Urinary bladder (tissue), 4 donors: ENCODE results near the gene EML4. TPM values are rescaled to one million over a fixed set of nuclear protein-coding genes. Genes with fewer than 3 reads are reported as not detected.
"Not testable (repeated sequence)": the region's sequence is repeated elsewhere in the genome, so short reads cannot be mapped to it uniquely, and the experiment has no call there.

Experiments used
- DNase-seq: peaks from one replicate; pipeline ENCODE4 v3.0.0-alpha.2; 2015; ENCODE audit errors: extremely low spot score
- H3K27ac ChIP-seq: one replicate; pipeline ENCODE4 v1.5.1; 2013; ENCODE audit warnings: low read depth, mild to moderate bottlenecking, moderate library complexity
- H3K36me3 ChIP-seq: one replicate; pipeline ENCODE4 v1.6.1; 2013; ENCODE audit warnings: mild to moderate bottlenecking, moderate library complexity; ENCODE audit not compliant: insufficient read depth
- H3K4me1 ChIP-seq: one replicate; pipeline ENCODE4 v1.6.1; 2013; ENCODE audit warnings: mild to moderate bottlenecking, moderate library complexity; ENCODE audit not compliant: insufficient read depth
- H3K4me3 ChIP-seq: one replicate; pipeline ENCODE4 v1.5.1; 2013; ENCODE audit warnings: low read depth, low read length
- WGBS: extraction: QIAGEN DNeasy Blood & Tissue Kit; methylation state at CpG from one replicate; pipeline ENCODE4 v1.1.7; 2013; 5-methylcytosine and 5-hydroxymethylcytosine counted together
- polyA plus RNA-seq: library from polyadenylated mRNA; stranded (reverse); fragments of 200-250 nt; gene quantifications from one replicate; pipeline ENCODE4 v1.2.3, GENCODE V29; 2013
- total RNA-seq: library from RNA; depleted of rRNA; stranded (reverse); fragments of >200 nt; gene quantifications from one replicate; pipeline ENCODE4 v1.2.3, GENCODE V29; 2014
- donor health status: healthy with polysubstance abuse.
- donor health status: healthy.

The EML4 gene
- total and polyA plus RNA-seq, 2 donors: 11.4 to 93.6 TPM

DNA sequence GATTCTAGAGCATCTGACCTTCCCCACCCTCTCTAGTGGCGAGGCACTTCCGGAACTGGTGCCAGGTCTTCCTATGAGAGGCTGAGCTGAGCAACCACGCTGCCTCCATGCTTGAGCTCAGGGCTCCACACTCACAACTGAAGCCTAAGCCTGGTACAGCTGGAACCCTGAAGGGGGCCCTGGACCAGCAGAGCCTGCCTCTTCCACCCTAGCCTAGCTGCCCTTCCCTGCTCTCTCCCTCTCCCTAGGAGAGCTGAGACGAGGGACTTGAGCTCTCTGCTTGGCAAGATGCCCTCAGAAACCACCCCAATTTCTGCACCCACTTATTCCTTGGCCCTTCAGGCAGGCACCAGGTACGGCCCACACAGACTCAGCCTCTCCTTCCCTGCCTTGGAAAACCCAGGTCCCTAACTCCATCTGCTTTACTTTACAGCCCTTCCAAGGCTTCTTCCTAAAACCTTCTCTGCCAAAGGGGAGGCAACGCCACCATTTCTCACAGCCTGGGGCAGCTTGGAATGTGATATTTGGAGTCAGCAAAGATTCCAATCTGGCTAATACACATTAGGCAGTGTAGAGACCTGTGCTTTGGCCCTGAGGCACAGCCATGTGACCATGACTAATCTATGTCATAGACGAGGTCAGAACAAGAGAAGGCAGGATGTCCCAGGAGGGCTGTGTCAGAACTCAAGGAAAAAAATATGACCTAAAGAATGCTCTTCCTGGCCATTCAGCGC is 173.1 kb downstream of the EML4 start:
- Histone ChIP-seq H3K36me3 (no peaks in the 10 kb centered on the region), H3K27ac (peak overlapping the region; percentile 65), H3K4me3 (no peak overlapping the region), H3K4me1 (no peaks in the 10 kb centered on the region)
- no peak for DNase-seq
- 71% methylated on average over 8 of the region's 8 CpGs for WGBS

- no peak for DNase-seq
- no peak overlapping the region for H3K4me3 ChIP-seq
- H3K36me3 ChIP-seq: no peaks in the 10 kb centered on the region
- 79% methylated on average over 11 of the region's 11 CpGs for WGBS
- H3K4me1 ChIP-seq: no peaks in the 10 kb centered on the region
- no peak overlapping the region for H3K27ac ChIP-seq
Measured at GRCh38 chr2:42342795-42343241, 173.7 kb downstream of the EML4 start.

GRCh38 chr2:42345986-42346385 is 176.8 kb downstream of the EML4 start:
- no peak for DNase-seq
- 93% methylated on average over 4 of the region's 4 CpGs for WGBS
- H3K4me3 ChIP-seq: no peak overlapping the region
- H3K36me3 ChIP-seq: no peaks in the 10 kb centered on the region
- H3K4me1 ChIP-seq: no peaks in the 10 kb centered on the region
- H3K27ac ChIP-seq: no peak overlapping the region

DNA sequence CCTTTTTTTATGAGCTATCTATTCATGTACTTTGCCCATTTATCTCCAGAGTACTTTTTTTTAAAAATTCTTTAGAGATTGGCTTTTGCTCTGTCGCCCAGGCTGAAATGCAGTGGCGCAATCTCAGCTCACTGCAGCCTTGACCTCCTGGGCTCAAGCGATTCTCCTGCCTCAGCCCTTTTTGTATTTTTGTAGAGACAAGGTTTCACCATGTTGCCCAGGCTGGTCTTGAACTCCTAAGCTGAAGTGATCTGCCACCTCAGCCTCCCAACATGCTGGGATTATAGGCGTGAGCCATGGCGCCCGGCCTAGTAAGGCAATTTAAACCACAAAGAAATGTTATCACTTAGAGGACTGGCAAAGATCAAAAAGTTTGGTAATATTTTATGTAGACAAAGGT is 177.7 kb downstream of the EML4 start:
- H3K4me3 ChIP-seq, DNase-seq, H3K4me1 ChIP-seq, H3K27ac ChIP-seq, H3K36me3 ChIP-seq: not testable (repeated sequence)
- 96% methylated on average over 6 of the region's 6 CpGs for WGBS

DNA sequence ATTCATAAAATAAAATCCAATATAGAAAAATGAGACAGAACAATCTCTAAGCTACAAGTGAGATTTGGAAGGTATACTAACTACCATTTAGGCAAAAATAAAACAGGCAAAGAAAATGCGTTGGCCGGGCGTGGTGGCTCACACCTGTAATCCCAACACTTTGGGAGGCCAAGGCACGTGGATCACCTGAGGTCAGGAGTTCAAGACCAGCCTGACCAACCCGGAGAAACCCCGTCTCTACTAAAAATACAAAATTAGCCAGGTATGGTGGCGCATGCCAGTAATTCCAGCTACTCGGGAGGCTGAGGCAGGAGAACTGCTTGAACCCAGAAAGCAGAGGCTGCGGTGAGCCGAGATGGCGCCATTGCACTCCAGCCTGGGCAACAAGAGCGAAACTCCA is 178.4 kb downstream of the EML4 start:
- not testable (repeated sequence) for H3K36me3 ChIP-seq, H3K4me1 ChIP-seq, DNase-seq, H3K4me3 ChIP-seq, H3K27ac ChIP-seq
- 97% methylated on average over 12 of the region's 12 CpGs for WGBS

DNA sequence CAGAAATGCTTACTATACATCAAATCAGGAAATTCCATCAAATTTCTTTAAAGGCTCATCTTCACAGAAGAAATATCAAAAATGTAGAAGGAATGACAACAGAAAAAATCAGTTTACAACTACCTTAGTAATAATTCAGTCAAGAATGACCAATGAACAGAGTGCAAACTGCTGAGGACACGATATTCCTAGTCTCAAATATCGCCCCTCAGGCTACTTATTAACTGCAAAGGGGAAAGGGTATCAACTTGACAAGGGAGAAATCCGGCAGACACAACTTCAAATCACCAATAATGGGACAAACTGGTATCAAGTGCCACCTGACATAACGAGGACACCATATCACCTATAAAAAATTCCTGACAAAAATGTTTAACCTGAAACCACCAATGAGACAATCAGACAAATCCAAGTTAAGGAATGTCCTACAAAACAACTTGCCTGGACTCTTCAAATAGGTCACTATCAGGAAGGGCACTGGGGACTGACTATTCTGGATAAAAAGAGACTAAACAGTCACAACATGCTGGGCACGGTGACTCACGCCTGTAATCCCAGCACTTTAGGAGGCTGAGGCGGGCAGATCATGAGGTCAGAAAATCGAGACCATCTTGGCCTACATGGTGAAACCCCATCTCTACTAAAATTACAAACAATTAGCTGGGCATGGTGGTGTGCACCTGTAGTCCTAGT is 179.1 kb downstream of the EML4 start:
- no peak for DNase-seq
- Histone ChIP-seq H3K4me1 (no peaks in the 10 kb centered on the region), H3K4me3 (no peak overlapping the region), H3K27ac (no peak overlapping the region), H3K36me3 (no peaks in the 10 kb centered on the region)
- 96% methylated on average over 8 of the region's 8 CpGs for whole genome bisulfite sequencing

DNA sequence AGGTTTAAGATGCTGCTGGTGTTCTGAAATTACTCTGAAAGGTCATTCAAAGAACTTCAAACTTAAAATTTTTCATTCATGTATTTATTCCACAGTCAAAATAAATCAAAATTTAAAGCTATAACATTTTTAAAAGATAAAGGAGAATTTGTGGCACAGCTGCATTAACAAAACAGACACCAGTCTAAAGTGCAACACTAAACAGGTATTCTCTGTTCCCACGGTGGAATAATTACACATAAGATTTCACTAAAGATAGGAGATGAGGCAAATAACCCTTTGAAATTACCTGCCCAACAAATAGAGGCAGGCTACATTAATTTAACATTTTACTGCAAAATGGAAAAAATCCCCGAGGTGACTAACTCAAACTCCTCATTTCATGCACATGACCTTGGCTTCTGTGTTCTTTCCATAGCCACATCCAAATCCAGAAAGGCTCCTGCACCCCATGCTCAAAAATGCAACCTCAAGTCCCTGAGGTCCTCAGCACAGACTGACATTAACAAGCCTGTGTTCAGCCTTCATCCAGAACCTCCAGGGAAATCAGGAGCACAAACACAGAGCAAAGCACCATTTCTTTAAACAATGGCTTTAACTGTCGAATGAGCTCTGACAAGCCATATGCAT is 181.4 kb downstream of the EML4 start:
- no peak overlapping the region for H3K27ac ChIP-seq
- no peaks in the 10 kb centered on the region for H3K36me3 ChIP-seq
- DNase-seq: no peak
- WGBS: 70% methylated on average over 3 of the region's 3 CpGs
- peaks cover 1% of the 10 kb centered on the region for H3K4me1 ChIP-seq
- no peak overlapping the region for H3K4me3 ChIP-seq

- WGBS: 92% methylated on average over 5 of the region's 5 CpGs
Measured at GRCh38 chr2:42351864-42352263, 182.7 kb downstream of the EML4 start.

DNA sequence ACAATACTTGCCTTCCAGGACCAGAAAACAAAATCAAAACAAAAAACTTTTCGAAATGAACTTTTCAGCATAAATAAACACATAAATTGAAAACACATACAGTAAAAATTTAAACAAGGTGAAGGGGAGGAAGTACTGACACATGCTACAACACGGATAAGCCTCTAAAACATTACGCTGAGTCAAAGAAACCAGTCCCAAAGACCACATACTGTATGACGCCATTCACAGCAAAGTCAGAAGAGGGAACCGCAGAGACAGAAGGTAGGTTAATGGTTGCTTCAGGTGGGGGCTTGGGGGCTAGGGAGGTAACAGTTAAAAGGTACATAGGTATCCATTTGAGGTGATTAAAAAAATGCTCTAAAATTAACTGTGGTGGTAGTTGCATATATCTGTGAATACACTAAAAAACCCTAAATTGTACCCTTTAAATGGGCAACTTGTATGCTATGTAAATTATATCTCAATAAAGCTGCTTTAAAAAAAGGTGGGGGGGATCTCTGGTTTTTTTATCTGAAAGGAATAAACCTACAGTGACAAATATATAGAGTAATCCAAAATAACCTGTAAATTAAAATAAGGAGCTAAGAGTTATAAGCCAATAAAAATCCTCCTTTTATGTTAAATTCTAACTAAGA is 184.8 kb downstream of the EML4 start:
- DNase-seq: no peak
- Histone ChIP-seq H3K27ac (no peak overlapping the region), H3K36me3 (no peaks in the 10 kb centered on the region), H3K4me1 (peaks cover 1% of the 10 kb centered on the region), H3K4me3 (no peak overlapping the region)
- WGBS: 82% methylated on average over 5 of the region's 5 CpGs

More at GRCh38 chr2:42351864-42352263, 182.7 kb downstream of the EML4 start:
- peaks cover 1% of the 10 kb centered on the region for H3K4me1 ChIP-seq
- H3K27ac ChIP-seq: no peak overlapping the region
- no peaks in the 10 kb centered on the region for H3K36me3 ChIP-seq
- no peak for DNase-seq
- H3K4me3 ChIP-seq: no peak overlapping the region

DNA sequence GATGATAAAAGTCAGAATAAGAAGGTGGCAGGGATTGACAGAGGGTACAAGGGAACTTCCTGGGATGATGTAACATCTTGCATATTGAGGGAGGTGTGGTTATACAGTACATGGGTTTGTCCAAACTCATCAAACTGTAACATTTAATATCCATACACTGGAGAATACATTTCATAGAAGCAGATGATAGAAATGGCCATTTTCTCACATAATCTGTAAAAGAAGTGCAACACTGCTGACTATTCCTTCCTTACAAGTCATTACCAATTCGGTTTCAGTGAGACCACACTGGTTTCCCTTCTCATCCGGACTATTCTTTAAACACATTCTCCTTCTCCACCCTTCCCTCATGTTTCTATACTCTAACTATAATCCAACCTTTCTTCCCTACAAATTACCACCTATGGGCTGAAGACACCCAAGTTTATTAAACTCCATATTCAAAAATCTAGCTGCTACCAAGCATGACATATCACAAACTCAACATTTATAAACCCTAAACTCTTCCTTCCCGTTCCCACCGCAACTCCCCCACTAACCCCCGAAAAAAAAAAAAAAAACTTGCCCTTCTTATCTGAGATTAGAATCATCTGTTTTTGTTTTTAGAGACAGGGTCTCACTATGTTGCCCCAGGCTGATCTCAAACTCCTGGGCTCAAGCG is 190.3 kb downstream of the EML4 start:
- WGBS: 46% methylated on average over 6 of the region's 6 CpGs
- Histone ChIP-seq H3K4me1 (no peaks in the 10 kb centered on the region), H3K27ac (peak overlapping the region; percentile 16), H3K36me3 (no peaks in the 10 kb centered on the region), H3K4me3 (peak overlapping the region; percentile 89)
- DNase-seq: no peak

DNA sequence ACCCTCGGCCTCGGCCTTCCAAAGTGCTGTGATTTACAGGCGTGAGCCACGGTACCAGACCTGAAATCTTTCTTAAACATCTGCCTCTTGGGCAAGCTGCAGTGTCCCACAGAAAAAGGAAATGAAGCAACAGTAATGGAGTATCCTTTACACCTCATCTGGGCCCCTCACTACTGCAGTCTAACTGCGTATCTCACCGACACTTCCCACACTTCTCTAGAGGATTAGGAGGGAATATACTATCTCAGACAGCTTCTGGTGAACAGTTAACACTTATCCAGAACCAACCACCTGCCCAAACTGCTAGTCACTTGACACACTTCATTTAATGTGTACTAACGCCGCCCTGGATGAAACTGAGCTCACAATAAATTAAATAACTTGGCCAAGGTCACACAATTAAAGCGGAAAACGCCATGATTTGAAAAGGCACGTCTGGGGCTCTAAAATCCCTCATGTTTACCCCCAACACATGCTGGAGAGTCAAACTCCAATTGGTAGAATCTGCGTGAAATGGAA is 190.9 kb downstream of the EML4 start:
- Histone ChIP-seq H3K4me3 (peak overlapping the region; percentile 89), H3K36me3 (no peaks in the 10 kb centered on the region), H3K4me1 (no peaks in the 10 kb centered on the region), H3K27ac (peak overlapping the region; percentile 16)
- no peak for DNase-seq
- 11% methylated on average over 12 of the region's 12 CpGs for WGBS

- DNase-seq: no peak
- no peaks in the 10 kb centered on the region for H3K36me3 ChIP-seq
- no peaks in the 10 kb centered on the region for H3K4me1 ChIP-seq
- WGBS: under 1% methylated on average over 15 of the region's 15 CpGs
- peak overlapping the region; percentile 61 for H3K27ac ChIP-seq
- H3K4me3 ChIP-seq: peak overlapping the region; percentile 89
Measured at GRCh38 chr2:42360493-42360889, 191.3 kb downstream of the EML4 start.
